ENCODE measurements around the gene GCLM.

DNA sequence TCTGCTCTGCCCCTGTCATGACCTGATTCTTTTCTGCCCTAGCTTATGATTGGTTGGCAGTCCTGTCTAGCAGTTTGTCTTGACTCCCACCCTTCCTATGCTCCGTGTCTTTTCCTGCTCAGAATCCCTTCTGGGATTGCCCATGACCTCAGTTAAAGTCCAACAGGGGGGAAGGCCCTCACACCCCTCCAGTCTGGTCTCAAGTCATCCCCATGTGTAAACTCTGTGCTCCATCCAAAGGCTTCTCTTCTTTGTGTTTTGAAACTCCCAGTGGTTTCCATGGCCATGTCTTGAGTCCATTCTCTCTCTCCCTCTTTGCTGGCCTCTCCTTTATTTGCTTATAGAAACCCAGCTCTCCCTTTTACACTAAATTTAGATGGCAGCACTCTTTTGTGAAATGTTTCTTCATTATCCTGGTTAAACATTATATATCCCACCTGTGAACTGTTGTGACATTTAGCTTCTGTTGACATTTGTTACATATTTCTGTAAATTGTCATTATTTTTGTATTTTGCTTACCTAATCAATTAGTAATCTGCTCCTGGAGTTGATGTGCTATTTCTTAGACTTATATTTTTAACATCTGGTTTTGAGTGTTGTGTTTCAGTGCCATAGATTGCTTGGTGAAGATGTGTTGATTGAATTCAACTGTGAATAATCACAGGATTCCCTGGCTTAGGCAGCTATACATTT is 48.9 kb upstream of the GCLM start:
- TF ChIP-seq, protein P1, sequence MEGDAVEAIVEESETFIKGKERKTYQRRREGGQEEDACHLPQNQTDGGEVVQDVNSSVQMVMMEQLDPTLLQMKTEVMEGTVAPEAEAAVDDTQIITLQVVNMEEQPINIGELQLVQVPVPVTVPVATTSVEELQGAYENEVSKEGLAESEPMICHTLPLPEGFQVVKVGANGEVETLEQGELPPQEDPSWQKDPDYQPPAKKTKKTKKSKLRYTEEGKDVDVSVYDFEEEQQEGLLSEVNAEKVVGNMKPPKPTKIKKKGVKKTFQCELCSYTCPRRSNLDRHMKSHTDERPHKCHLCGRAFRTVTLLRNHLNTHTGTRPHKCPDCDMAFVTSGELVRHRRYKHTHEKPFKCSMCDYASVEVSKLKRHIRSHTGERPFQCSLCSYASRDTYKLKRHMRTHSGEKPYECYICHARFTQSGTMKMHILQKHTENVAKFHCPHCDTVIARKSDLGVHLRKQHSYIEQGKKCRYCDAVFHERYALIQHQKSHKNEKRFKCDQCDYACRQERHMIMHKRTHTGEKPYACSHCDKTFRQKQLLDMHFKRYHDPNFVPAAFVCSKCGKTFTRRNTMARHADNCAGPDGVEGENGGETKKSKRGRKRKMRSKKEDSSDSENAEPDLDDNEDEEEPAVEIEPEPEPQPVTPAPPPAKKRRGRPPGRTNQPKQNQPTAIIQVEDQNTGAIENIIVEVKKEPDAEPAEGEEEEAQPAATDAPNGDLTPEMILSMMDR (IDR thresholded peaks at IDR 0.05): no peak
- no peak for TF ChIP-seq POLR2A (IDR thresholded peaks at IDR 0.05)

Data from adrenal gland (tissue), 5 donors.